ENCODE data around the gene RPE. TPM values are rescaled to one million over a fixed set of nuclear protein-coding genes. Genes with fewer than 3 reads are reported as not detected.

RPE gene
- total and polyA plus RNA-seq, 10 of the 15 experiments (the other 5 are each of a cell fraction or from before 2014, with no cell fraction given): 41.5 to 75.3 (median 46.8) TPM

GRCh38 chr2:210002158-210003157, at the start of gene RPE (continued):
- peak; percentile 66; the same call in 1 of the 2 replicates for TF ChIP-seq MAX (IDR thresholded peaks at IDR 0.05; ENCODE audit: low read depth, low read length)
- TF ChIP-seq RAD51 (IDR thresholded peaks at IDR 0.05): no peak
- TF ChIP-seq HDGF (IDR thresholded peaks at IDR 0.05): peak; percentile 85; the same call in 1 of the 2 replicates
- 0 out of 2 replicates have a peak, but pooled peaks have one; percentile 38 for TF ChIP-seq CBX5 (IDR thresholded peaks at IDR 0.05; ENCODE audit: low read depth)
- 0 out of 2 replicates have a peak, but pooled peaks have one; percentile 49 for TF ChIP-seq SMARCA5 (IDR thresholded peaks at IDR 0.05)
- TF ChIP-seq SIX5 (IDR thresholded peaks at IDR 0.05; ENCODE audit: low read depth, low read length, severe bottlenecking): peak; percentile 17
- peak; percentile 86 for TF ChIP-seq POLR2AphosphoS5 (IDR thresholded peaks at IDR 0.05; ENCODE audit: low read length)
- TF ChIP-seq LARP7 (IDR thresholded peaks at IDR 0.05): peak; percentile 54; the same call in 1 of the 2 replicates
- 0 out of 4 replicates have a peak, but pooled peaks of 1 of the 2 experiments have one; percentile 22 for TF ChIP-seq SRF (IDR thresholded peaks at IDR 0.05; ENCODE audit: low read depth in 2 of 2, low read length in 2 of 2)
- TF ChIP-seq EED (IDR thresholded peaks at IDR 0.05; ENCODE audit: low read depth): no peak
- peak; percentile 79 for TF ChIP-seq CREB1 (IDR thresholded peaks at IDR 0.05; ENCODE audit: low read depth)
- peak in 1 of 2 experiments; percentile 48; a peak in 1 of 4 replicates for TF ChIP-seq BHLHE40 (IDR thresholded peaks at IDR 0.05; ENCODE audit: borderline replicate concordance in 1 of 2, low read depth in 2 of 2, low read length in 1 of 2)
- TF ChIP-seq SMAD1 (IDR thresholded peaks at IDR 0.05; ENCODE audit: low read depth, partially characterized antibody): peak; percentile 32
- TF ChIP-seq, protein P1, sequence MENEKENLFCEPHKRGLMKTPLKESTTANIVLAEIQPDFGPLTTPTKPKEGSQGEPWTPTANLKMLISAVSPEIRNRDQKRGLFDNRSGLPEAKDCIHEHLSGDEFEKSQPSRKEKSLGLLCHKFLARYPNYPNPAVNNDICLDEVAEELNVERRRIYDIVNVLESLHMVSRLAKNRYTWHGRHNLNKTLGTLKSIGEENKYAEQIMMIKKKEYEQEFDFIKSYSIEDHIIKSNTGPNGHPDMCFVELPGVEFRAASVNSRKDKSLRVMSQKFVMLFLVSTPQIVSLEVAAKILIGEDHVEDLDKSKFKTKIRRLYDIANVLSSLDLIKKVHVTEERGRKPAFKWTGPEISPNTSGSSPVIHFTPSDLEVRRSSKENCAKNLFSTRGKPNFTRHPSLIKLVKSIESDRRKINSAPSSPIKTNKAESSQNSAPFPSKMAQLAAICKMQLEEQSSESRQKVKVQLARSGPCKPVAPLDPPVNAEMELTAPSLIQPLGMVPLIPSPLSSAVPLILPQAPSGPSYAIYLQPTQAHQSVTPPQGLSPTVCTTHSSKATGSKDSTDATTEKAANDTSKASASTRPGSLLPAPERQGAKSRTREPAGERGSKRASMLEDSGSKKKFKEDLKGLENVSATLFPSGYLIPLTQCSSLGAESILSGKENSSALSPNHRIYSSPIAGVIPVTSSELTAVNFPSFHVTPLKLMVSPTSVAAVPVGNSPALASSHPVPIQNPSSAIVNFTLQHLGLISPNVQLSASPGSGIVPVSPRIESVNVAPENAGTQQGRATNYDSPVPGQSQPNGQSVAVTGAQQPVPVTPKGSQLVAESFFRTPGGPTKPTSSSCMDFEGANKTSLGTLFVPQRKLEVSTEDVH (IDR thresholded peaks at IDR 0.05; ENCODE audit: low read depth, partially characterized antibody): peak; percentile 29
- peak; percentile 70 for TF ChIP-seq IKZF1 (conservative IDR thresholded peaks at IDR 0.05)
- TF ChIP-seq TCF12 (IDR thresholded peaks at IDR 0.05; ENCODE audit: low read depth, low read length): 0 out of 2 replicates have a peak, but pooled peaks have one; percentile 7
- no peak for TF ChIP-seq USF1 (IDR thresholded peaks at IDR 0.05; ENCODE audit: borderline replicate concordance, extremely low read length, insufficient read depth, low read depth, low read length)
- TF ChIP-seq NR2F1 (conservative IDR thresholded peaks at IDR 0.05): no peak
- TF ChIP-seq POLR2A (IDR thresholded peaks at IDR 0.05; ENCODE audit: low read depth, low read length): peak; percentile 86
- peak; percentile 28; the same call in 1 of the 2 replicates for TF ChIP-seq POLR2AphosphoS2 (IDR thresholded peaks at IDR 0.05; ENCODE audit: low read depth, low read length)
- no peak for TF ChIP-seq PAX5 (IDR thresholded peaks at IDR 0.05; ENCODE audit: borderline replicate concordance, low read depth, low read length)
- peak; percentile 57 for TF ChIP-seq MXI1 (IDR thresholded peaks at IDR 0.05; ENCODE audit: low read depth, low read length)
- TF ChIP-seq RCOR1 (conservative IDR thresholded peaks at IDR 0.05; ENCODE audit: low read depth, low read length): no peak
- TF ChIP-seq DPF2 (IDR thresholded peaks at IDR 0.05): peak; percentile 55; the same call in 1 of the 2 replicates
- peak; percentile 64; the same call in 1 of the 2 replicates for TF ChIP-seq SPI1 (IDR thresholded peaks at IDR 0.05; ENCODE audit: borderline replicate concordance, insufficient read depth, low read depth, low read length)
- TF ChIP-seq SIN3A (IDR thresholded peaks at IDR 0.05; ENCODE audit: low read depth, low read length): peak; percentile 40
- no peak for TF ChIP-seq KAT2A (conservative IDR thresholded peaks at IDR 0.05; ENCODE audit: control insufficient read depth, low read depth, low read length)
- TF ChIP-seq GATAD2B (conservative IDR thresholded peaks at IDR 0.05; ENCODE audit: low read depth): no peak

All from GM12878 (cell line).